ENCODE data around the gene ZNF570.
A peak's percentile ranks its signal among the peaks of the same experiment; 100 is the strongest.

The ZNF570 gene

DNA sequence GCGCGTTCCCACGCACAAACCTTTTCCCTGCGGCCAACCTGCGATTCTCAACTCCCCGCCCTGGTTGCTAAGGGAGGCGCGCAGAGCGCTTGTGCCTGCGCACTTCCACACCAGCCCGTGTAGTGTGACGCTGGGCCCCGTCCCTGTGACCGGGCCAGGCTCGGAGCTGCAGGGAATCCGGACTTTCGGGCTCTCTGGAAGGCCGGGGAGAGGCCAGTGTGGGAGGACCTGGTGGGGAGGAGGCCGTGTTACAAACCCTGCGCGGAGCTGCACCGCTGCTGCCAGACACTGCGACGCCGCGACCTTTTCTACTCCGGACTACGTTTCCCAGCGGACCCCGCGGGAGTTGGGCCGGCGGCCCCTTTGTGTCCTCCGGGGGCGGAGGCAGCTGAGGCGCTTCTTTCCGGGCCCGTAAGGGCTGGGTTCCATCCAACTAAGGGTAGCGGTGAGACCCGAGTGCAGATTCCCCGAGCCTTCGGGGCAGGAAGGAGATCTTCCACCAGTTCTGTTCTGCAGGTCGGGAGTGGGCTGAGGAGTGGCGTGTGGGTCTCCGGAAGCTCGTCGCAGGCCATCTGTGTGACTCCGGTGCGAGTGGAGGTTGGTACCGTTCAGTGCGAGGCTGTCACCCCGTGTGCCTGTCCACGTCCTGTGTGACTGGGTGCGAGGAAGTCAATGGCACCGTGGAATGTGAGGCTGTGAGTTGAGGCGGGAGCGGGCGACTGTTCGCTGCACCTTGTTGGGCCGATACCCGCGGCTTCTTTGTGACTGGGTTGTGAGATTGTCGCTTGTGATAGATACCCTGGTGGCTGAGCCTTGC, at the start of gene ZNF570:
Gene ZNF570, plus strand, starts transcription at position 396 of the 817 bp plus-strand sequence. CDS start 999 bp downstream, outside the sequence.
- peak; percentile 76 for DNase-seq (ENCODE audit: extremely low read depth in 1 of 2, low read depth in 1 of 2)

GRCh38 chr19:37452500-37453245, 16.5 kb upstream of the ZNF570 start:
- no peak for DNase-seq (ENCODE audit: extremely low read depth in 1 of 2, low read depth in 1 of 2)

DNA sequence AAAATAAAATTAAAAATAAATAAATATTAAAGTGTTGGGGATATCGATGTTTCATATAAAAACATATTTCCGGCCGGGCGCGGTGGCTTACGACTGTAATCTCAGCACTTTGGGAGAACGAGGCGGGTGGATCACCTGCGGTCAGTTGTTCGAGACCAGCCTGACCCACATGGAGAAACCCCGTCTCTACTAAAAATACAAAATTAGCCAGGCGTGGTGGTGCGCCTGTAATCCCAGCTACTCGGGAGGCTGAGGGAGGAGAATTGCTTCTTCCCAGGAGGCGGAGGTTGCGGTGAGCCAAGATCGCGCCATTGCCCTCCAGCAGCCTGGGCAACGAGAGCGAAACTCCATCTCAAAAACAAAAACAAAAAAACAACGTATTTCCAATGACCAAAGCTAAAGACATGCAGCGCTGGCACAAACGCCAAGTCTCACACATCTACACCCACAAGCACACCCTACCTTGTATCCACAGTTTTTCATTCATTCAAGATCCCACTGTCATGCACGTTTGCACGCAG, 2.8 kb upstream of the ZNF570 start:
- DNase-seq (ENCODE audit: extremely low read depth in 1 of 2, low read depth in 1 of 2), result no peak

DNA sequence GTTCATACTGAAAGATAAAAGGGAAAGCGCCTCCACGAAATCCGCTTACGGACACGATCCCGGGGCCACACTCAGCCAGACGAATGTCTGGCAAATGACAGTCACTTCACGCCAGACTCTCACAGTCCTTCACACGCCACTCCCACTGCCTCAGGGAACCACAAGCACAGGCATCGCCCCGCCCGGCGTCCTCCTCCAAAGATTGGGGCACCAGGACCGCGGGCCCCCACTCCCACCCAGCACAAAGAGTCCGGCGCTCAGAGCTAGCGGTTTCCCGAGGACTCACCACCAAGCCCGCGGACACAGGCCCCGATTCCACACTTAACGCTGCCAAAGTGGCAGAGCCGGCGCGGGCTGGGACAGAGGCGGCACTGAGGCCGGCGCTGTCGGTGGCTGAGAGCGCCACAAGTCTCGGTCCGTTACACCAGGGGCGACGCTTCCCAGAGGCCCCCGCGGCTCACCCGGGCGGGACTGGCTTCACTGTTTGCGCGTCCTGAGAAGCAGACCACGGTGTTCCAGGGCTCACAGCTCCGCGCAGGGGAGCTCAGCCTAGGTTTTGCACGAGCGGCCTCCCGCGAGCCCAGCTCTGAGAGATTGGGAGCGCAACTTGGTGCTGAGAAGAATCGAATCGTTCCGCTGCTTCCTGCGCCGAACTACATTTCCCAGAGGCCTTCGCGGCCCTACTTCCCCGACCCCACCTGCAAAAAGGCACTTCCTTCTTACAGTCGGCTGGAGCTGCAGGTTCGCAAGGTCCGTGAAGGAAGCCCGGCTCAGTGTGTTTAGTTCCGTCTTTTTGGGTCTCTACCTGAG, 2.2 kb upstream of the ZNF570 start, which contains the start of gene ZNF569:
Gene ZNF569, minus strand, starts transcription at position 647 of the 810 bp plus-strand sequence. CDS start 22,523 bp downstream, outside the sequence.
- DNase-seq (ENCODE audit: extremely low read depth in 1 of 2, low read depth in 1 of 2), result peak; percentile 66 to 81

GRCh38 chr19:37467608-37468090, 1.5 kb upstream of the ZNF570 start:
- DNase-seq (ENCODE audit: extremely low read depth in 1 of 2, low read depth in 1 of 2), result no peak

GRCh38 chr19:37470216-37470615, 1.1 kb downstream of the ZNF570 start:
- DNase-seq (ENCODE audit: extremely low read depth in 1 of 2, low read depth in 1 of 2), result no peak

GRCh38 chr19:37472165-37472564, 3.0 kb downstream of the ZNF570 start:
- DNase-seq (ENCODE audit: extremely low read depth in 1 of 2, low read depth in 1 of 2), result no peak

GRCh38 chr19:37484406-37485168, 15.4 kb downstream of the ZNF570 start:
- no peak for DNase-seq (ENCODE audit: extremely low read depth in 1 of 2, low read depth in 1 of 2)

- DNase-seq (ENCODE audit: extremely low read depth in 1 of 2, low read depth in 1 of 2), result no peak
Observed at GRCh38 chr19:37492213-37492612, 23.1 kb downstream of the ZNF570 start.

GRCh38 chr19:37505958-37506386, 36.8 kb downstream of the ZNF570 start:
- DNase-seq (ENCODE audit: extremely low read depth in 1 of 2, low read depth in 1 of 2), result no peak

DNA sequence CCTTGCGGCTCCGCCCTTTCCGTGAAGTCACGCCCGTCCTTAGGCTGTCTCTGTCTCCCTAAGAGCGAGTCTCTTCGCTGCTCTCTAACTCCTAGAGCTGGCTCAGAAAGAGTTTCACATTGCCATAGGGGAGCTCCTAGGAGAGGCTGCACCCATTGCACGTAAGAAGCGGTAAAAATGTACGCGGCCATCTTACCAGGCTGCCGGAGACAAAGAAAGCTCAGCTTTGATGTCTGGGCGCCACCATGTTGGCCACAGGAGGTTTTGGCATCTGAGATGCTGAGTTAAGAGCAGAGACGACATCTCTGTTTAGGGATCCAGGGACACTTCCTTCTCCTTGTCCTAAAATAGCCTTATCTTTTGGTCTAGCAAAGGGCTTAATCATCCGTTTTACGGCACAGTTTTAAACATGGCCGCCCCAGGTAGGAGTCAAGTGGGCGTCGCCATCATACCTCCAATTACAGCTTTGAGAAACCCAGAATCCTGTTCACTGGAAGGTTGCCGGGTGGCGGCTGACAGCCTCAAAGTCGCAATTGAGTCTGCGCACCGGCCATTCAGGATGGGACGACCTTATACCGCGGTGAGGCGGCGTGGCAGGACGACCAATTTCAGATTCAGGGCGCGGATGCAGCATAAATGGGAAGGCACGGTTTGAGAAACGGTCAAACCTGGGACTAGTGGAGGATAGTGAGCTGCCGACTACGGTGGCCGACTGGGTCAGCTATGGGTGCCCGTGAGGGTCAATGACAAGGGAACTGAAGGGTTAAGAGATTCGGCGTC, 37.4 kb downstream of the ZNF570 start, which contains the start of gene ZNF793:
Gene ZNF793, plus strand, starts transcription at position 553 of the 780 bp plus-strand sequence. CDS start 16,501 bp downstream, outside the sequence.
- peak; percentile 36 to 66 for DNase-seq (ENCODE audit: extremely low read depth in 1 of 2, low read depth in 1 of 2)

DNA sequence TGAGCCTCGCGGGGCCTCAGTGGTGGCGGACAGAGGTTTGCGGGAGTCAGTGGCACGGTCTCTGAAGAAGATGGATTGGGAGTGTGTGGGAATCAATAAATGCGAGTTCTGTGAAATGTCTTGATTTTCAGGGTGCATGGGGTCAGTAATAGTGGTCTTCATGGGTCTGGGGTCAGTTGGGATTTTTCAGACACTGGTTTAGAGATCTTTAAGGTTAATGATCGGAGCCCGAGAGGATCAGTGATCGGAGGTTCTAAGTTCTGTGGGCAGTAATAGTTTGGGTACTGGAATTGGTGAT, 38.0 kb downstream of the ZNF570 start:
- DNase-seq (ENCODE audit: extremely low read depth in 1 of 2, low read depth in 1 of 2), result no peak

GRCh38 chr19:37511186-37511585, 42.0 kb downstream of the ZNF570 start:
- DNase-seq (ENCODE audit: extremely low read depth in 1 of 2, low read depth in 1 of 2), result no peak

DNA sequence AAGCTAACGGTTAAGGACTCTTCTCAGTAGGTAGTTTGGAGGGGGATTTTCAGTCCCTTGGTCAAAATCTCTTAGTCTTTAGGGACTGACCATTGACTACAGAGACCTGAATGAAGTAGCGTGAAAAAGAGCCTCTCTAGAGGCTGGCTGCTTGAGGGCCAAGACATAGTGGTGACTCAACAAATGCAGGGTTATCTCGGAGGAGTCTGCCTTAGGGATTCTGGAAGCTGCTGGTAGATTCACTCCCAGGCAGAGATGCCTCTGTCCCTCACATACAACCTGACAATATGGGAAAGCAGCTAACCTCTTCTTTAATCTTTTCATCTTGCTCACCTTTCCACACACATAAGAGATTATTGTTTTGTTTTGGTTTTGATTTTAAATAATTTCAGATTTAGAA, 42.7 kb downstream of the ZNF570 start:
- DNase-seq (ENCODE audit: extremely low read depth in 1 of 2, low read depth in 1 of 2), result no peak

DNA sequence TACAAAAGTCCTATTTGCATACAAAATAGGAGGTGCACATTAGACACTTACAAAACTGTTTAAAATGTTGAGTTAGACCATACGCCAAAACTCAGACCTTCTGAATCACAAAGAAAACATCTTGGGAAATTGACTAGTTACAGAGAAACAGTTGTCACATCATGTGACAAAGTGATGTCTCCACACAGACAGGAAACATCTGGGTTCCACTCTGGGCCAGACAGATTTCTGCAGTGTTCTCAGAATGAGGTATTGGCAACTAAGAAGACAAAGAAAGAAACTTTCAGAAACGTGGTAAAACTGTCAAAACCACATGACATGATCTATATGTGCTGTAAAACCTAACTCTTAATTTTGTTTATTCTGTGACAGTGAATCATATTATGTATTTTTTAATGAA, 44.2 kb downstream of the ZNF570 start:
- DNase-seq (ENCODE audit: extremely low read depth in 1 of 2, low read depth in 1 of 2), result no peak

GRCh38 chr19:37519890-37520289, 50.7 kb downstream of the ZNF570 start:
- no peak for DNase-seq (ENCODE audit: extremely low read depth in 1 of 2, low read depth in 1 of 2)

DNA sequence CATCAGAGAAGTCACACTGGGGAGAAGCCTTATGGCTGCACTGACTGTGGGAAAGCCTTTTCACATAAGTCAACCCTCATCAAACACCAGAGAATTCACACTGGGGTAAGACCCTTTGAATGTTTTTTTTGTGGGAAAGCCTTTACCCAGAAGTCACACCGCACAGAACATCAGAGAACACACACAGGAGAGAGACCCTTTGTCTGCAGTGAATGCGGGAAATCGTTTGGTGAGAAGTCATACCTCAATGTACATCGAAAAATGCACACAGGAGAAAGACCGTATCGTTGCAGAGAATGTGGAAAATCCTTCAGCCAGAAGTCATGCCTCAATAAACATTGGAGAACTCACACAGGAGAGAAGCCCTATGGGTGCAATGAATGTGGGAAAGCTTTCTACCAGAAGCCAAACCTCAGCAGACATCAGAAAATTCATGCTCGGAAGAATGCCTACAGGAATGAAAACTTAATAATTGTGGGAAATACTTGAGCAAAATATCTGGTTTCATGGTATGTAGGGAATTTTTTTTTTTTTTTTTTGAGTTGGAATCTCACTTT, 68.3 kb downstream of the ZNF570 start:
- no peak for DNase-seq (ENCODE audit: extremely low read depth in 1 of 2, low read depth in 1 of 2)

Data from stimulated activated CD8-positive, alpha-beta memory T cell treated with anti-CD3 and anti-CD28 coated beads, Interleukin-7, amount 100 ng/mL, for 48 hours (primary cell).